MM.1S (cell line): ENCODE measurements around the gene EDARADD.

Source experiments
- DNase-seq: peaks from one replicate; pipeline ENCODE4 v3.0.0-alpha.2; 2015
- H2AFZ ChIP-seq: fragments of 300-600 bp; sonication (generic); 2 replicates; pipeline ENCODE4 v1.6.0; 2016; ENCODE audit warnings: antibody characterized with exemption, low read length
- H3F3A ChIP-seq: fragments of 300-600 bp; sonication (generic); 2 replicates; pipeline ENCODE4 v1.6.1; 2016; ENCODE audit warnings: mild to moderate bottlenecking, antibody characterized with exemption, low read length, moderate library complexity, mixed read lengths; ENCODE audit not compliant: insufficient read depth
- H3K27ac ChIP-seq: fragments of 300-600 bp; sonication (generic); 2 replicates; pipeline ENCODE4 v1.5.1; 2016; ENCODE audit warnings: mild to moderate bottlenecking, low read length
- H3K27me3 ChIP-seq: fragments of 300-600 bp; sonication (generic); replicated peaks from 2 replicates; pipeline ENCODE4 v1.6.0; 2016; ENCODE audit warnings: low read length; ENCODE audit not compliant: insufficient read depth
- H3K36me3 ChIP-seq: fragments of 300-600 bp; sonication (generic); replicated peaks from 2 replicates; pipeline ENCODE4 v1.6.1; 2016; ENCODE audit warnings: mild to moderate bottlenecking, low read length, mixed read lengths; ENCODE audit not compliant: insufficient read depth
- H3K4me1 ChIP-seq: fragments of 300-600 bp; sonication (generic); 2 replicates; pipeline ENCODE4 v1.6.1; 2016; ENCODE audit warnings: low read length, mixed read lengths
- H3K4me2 ChIP-seq: fragments of 300-600 bp; sonication (generic); 2 replicates; pipeline ENCODE4 v1.6.0; 2016; ENCODE audit warnings: low read depth, low read length
- H3K4me3 ChIP-seq: fragments of 300-600 bp; sonication (generic); 2 replicates; pipeline ENCODE4 v1.5.1; 2016; ENCODE audit warnings: low read length, mixed read lengths
- H3K79me2 ChIP-seq: fragments of 300-600 bp; sonication (generic); 2 replicates; pipeline ENCODE4 v1.6.1; 2016; ENCODE audit warnings: mixed run types, low read length, mixed read lengths
- H3K9ac ChIP-seq: fragments of 300-600 bp; sonication (generic); 2 replicates; pipeline ENCODE4 v1.6.1; 2016; ENCODE audit warnings: low read length, mixed read lengths
- H3K9me2 ChIP-seq: fragments of 300-600 bp; sonication (generic); replicated peaks from 2 replicates; pipeline ENCODE4 v1.6.1; 2016; ENCODE audit warnings: mild to moderate bottlenecking, low read length, mixed read lengths; ENCODE audit not compliant: insufficient read depth
- H3K9me3 ChIP-seq: fragments of 300-600 bp; sonication (generic); replicated peaks from 2 replicates; pipeline ENCODE4 v1.6.1; 2016; ENCODE audit warnings: mild to moderate bottlenecking, low read length, mixed read lengths; ENCODE audit not compliant: insufficient read depth
- H4K20me1 ChIP-seq: fragments of 300-600 bp; sonication (generic); 2 replicates; pipeline ENCODE4 v1.6.1; 2016; ENCODE audit warnings: mild to moderate bottlenecking, low read length, moderate library complexity, mixed read lengths; ENCODE audit not compliant: insufficient read depth
- EZH2 ChIP-seq: fragments of 300-600 bp; sonication (generic); optimal IDR thresholded peaks from 2 replicates; pipeline ENCODE3; 2017; ENCODE audit warnings: low read depth, mild to moderate bottlenecking, antibody characterized with exemption, low read length, mixed read lengths
- EZH2phosphoT487 ChIP-seq: fragments of 300-600 bp; sonication (generic); IDR thresholded peaks from 2 replicates; pipeline ENCODE4 v1.6.1; 2018; ENCODE audit warnings: antibody characterized with exemption, low read length
- TF ChIP-seq, protein P1 (sequence below): fragments of 300-600 bp; sonication (generic); IDR thresholded peaks from 2 replicates; pipeline ENCODE4 v1.5.1; 2016; ENCODE audit warnings: antibody characterized with exemption, low read length, mixed read lengths

Gene EDARADD

DNA sequence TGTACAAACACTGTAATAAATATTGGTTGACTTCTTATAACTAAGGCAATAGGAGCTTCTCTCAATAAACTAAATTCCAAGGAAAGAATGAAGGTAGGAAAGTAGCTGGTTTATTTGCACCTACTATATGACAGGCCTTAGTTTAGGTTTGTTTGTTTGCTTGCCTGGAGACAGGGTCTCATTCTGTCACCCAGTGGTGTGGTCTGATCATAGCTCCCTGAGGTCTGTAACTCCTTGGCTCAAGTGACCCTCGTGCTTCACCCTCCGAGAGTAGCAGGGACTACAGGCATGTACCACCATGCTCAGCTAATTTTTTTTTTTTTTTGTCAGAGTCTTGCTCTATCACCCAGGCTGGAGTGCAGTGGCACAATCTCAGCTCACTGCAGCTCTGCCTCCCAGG lies 1.9 kb upstream of the EDARADD start:
- no peaks in the 10 kb centered on the region for H3K9me3 ChIP-seq
- H3K9ac ChIP-seq, result no peak overlapping the region
- H3K27ac ChIP-seq, result no peak overlapping the region
- no peaks in the 10 kb centered on the region for H3F3A ChIP-seq
- peaks cover 12% of the 10 kb centered on the region; the same call in 1 of the 2 replicates for H3K27me3 ChIP-seq
- H3K36me3 ChIP-seq, result no peaks in the 10 kb centered on the region
- H2AFZ ChIP-seq, result no peak overlapping the region
- H3K4me2 ChIP-seq, result no peak overlapping the region
- no peaks in the 10 kb centered on the region for H3K9me2 ChIP-seq
- H3K4me1 ChIP-seq, result no peaks in the 10 kb centered on the region
- no peak for DNase-seq
- no peaks in the 10 kb centered on the region for H4K20me1 ChIP-seq
- H3K4me3 ChIP-seq, result no peak overlapping the region
- TF ChIP-seq, protein P1, sequence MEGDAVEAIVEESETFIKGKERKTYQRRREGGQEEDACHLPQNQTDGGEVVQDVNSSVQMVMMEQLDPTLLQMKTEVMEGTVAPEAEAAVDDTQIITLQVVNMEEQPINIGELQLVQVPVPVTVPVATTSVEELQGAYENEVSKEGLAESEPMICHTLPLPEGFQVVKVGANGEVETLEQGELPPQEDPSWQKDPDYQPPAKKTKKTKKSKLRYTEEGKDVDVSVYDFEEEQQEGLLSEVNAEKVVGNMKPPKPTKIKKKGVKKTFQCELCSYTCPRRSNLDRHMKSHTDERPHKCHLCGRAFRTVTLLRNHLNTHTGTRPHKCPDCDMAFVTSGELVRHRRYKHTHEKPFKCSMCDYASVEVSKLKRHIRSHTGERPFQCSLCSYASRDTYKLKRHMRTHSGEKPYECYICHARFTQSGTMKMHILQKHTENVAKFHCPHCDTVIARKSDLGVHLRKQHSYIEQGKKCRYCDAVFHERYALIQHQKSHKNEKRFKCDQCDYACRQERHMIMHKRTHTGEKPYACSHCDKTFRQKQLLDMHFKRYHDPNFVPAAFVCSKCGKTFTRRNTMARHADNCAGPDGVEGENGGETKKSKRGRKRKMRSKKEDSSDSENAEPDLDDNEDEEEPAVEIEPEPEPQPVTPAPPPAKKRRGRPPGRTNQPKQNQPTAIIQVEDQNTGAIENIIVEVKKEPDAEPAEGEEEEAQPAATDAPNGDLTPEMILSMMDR, result no peak
- no peak for TF ChIP-seq EZH2
- H3K79me2 ChIP-seq, result no peaks in the 10 kb centered on the region

DNA sequence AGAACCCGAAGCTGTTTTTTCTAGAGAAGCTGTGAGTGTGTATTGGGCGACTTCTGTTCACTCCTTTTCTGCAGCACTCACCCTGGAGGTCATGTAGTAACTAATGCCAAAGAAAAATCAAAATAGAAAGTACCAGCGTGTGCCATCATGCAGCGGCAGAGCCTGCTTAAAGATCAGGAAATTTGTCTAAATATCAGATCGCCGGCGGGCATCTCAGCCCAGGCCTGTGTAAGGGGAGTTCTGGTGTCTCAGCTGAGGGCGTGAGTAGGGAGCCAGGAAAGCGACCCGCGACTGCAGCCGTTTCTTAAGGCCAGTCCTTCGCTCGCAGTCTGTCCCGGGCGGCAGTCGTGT lies 768 bp downstream of the EDARADD start:
- H3K9me3 ChIP-seq, result no peaks in the 10 kb centered on the region
- H3K9me2 ChIP-seq, result no peaks in the 10 kb centered on the region
- no peaks in the 10 kb centered on the region for H4K20me1 ChIP-seq
- no peaks in the 10 kb centered on the region for H3F3A ChIP-seq
- H3K36me3 ChIP-seq, result no peaks in the 10 kb centered on the region
- no peaks in the 10 kb centered on the region for H3K4me1 ChIP-seq
- H3K4me3 ChIP-seq, result peak overlapping the region; percentile 51
- no peak for DNase-seq
- peak overlapping the region; percentile 82 for H3K4me2 ChIP-seq
- H2AFZ ChIP-seq, result peak overlapping the region; percentile 65
- peaks cover 12% of the 10 kb centered on the region; the same call in 1 of the 2 replicates for H3K27me3 ChIP-seq
- TF ChIP-seq, protein P1, result no peak
- no peak for TF ChIP-seq EZH2
- TF ChIP-seq EZH2phosphoT487, result no peak
- no peak overlapping the region for H3K9ac ChIP-seq
- no peaks in the 10 kb centered on the region for H3K79me2 ChIP-seq
- no peak overlapping the region for H3K27ac ChIP-seq

DNA sequence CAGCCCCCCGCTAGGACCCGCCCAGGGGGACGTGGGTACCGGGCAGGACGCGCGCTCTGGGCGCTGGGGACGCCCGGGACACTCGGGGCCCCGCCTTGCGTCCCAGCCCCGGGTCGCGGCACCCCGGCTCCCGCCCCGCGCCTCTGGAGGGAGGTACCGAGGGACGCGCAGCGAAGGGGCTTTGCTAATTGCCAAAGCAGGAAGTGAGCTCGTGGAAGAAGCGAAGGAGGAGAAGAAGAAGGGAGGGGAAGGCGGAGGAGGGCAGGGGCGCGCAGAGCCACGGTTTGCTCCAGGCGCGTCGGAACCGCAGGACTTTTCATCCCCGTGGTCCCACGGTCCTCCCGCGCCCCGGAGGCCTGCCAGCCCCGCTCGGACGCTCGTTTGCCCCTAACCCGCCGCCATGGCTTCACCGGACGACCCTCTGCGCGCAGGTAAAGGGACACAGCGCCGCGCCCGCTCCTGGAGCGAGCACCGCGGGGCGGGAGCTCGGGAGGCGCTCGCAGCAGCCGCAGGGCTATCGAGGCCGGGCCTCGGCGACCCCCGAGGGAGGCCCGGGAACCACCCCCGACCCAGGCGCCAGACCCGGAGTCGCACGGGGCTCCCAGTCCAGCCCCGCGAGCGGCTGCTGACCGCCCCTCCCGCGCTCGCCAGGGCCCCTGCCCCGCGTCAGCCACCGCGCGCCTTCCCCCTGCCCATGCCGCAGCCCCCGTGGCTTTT lies 1.3 kb downstream of the EDARADD start:
- peaks cover 12% of the 10 kb centered on the region; the same call in 1 of the 2 replicates for H3K27me3 ChIP-seq
- H3K4me3 ChIP-seq, result peak overlapping the region; percentile 51
- H3K4me1 ChIP-seq, result no peaks in the 10 kb centered on the region
- H3K4me2 ChIP-seq, result peak overlapping the region; percentile 82
- no peaks in the 10 kb centered on the region for H3K36me3 ChIP-seq
- H4K20me1 ChIP-seq, result no peaks in the 10 kb centered on the region
- H3F3A ChIP-seq, result no peaks in the 10 kb centered on the region
- no peaks in the 10 kb centered on the region for H3K9me2 ChIP-seq
- H3K79me2 ChIP-seq, result no peaks in the 10 kb centered on the region
- no peak overlapping the region for H3K9ac ChIP-seq
- H2AFZ ChIP-seq, result peak overlapping the region; percentile 65
- no peak overlapping the region for H3K27ac ChIP-seq
- no peak for DNase-seq
- no peaks in the 10 kb centered on the region for H3K9me3 ChIP-seq
- no peak for TF ChIP-seq EZH2
- TF ChIP-seq, protein P1, result no peak
- no peak for TF ChIP-seq EZH2phosphoT487
